HS-27A (cell line): ENCODE results near the gene SERPINB12.
A peak's percentile ranks its signal among the peaks of the same experiment; 100 is the strongest.

Experiments used
- DNase-seq: peaks from one replicate; pipeline ENCODE4 v3.0.0-alpha.2; 2012; ENCODE audit warnings: low read depth, missing footprints

Gene SERPINB12

GRCh38 chr18:63551769-63552168 lies 9.6 kb downstream of the SERPINB12 start:
- no peak for DNase-seq

- no peak for DNase-seq
These were observed 10.4 kb downstream of the SERPINB12 start for GRCh38 chr18:63552581-63552980.

GRCh38 chr18:63553081-63553480 lies 10.9 kb downstream of the SERPINB12 start:
- peak; percentile 51 for DNase-seq

- DNase-seq = no peak
These were observed 17.7 kb downstream of the SERPINB12 start for GRCh38 chr18:63559567-63560491.

GRCh38 chr18:63562284-63562683 lies 20.1 kb downstream of the SERPINB12 start:
- DNase-seq = no peak

- no peak for DNase-seq
These were observed 21.9 kb downstream of the SERPINB12 start for GRCh38 chr18:63564021-63564420.

GRCh38 chr18:63564561-63564960 lies 22.4 kb downstream of the SERPINB12 start:
- no peak for DNase-seq

- no peak for DNase-seq
These were observed 25.1 kb downstream of the SERPINB12 start for GRCh38 chr18:63567276-63567675.

GRCh38 chr18:63567825-63568224 lies 25.7 kb downstream of the SERPINB12 start:
- DNase-seq = no peak

- no peak for DNase-seq
These were observed 28.6 kb downstream of the SERPINB12 start for GRCh38 chr18:63570721-63571120.

GRCh38 chr18:63575681-63576080 lies 33.5 kb downstream of the SERPINB12 start:
- DNase-seq = no peak

- DNase-seq = peak; percentile 29
These were observed 36.3 kb downstream of the SERPINB12 start for GRCh38 chr18:63578357-63578958.

- DNase-seq = no peak
These were observed 37.4 kb downstream of the SERPINB12 start for GRCh38 chr18:63579616-63580015.

- DNase-seq = no peak
These were observed 43.8 kb downstream of the SERPINB12 start for GRCh38 chr18:63585988-63586387.

- DNase-seq = no peak
These were observed 44.3 kb downstream of the SERPINB12 start for GRCh38 chr18:63586431-63586830.

- DNase-seq = no peak
These were observed 44.8 kb downstream of the SERPINB12 start, which contains the start of gene SERPINB13 for GRCh38 chr18:63586966-63587365. Gene SERPINB13 (plus strand): TSS chr18:63587343. CDS start chr18:63588668, 1,325 bp downstream.

- DNase-seq = no peak
These were observed 46.7 kb downstream of the SERPINB12 start for GRCh38 chr18:63588909-63589308.

- DNase-seq = no peak
These were observed 48.2 kb downstream of the SERPINB12 start for GRCh38 chr18:63590373-63590772.

GRCh38 chr18:63590966-63591695 lies 49.0 kb downstream of the SERPINB12 start:
- no peak for DNase-seq

- DNase-seq = no peak
These were observed 49.6 kb downstream of the SERPINB12 start for GRCh38 chr18:63591725-63592124.

GRCh38 chr18:63592471-63592870 lies 50.3 kb downstream of the SERPINB12 start:
- no peak for DNase-seq

- DNase-seq = no peak
These were observed 54.8 kb downstream of the SERPINB12 start for GRCh38 chr18:63596964-63597363.

- DNase-seq = no peak
These were observed 61.2 kb downstream of the SERPINB12 start for GRCh38 chr18:63603355-63603754.
